Activated naive CD4-positive, alpha-beta T cell treated with anti-CD3 and anti-CD28 coated beads, Interleukin-2, amount 10 ng/mL, durations not matched to agents 7 days and 5 days (primary cell): ENCODE data around the gene PCED1A.
A peak's percentile ranks its signal among the peaks of the same experiment; 100 is the strongest.

ENCODE experiments used
- CTCF ChIA-PET: fragments of 350-600 bp; sonication (Branson Sonifier 250); formaldehyde crosslinking; loops from one replicate; lab custom pipeline; 2021; ENCODE audit warnings: antibody characterized with exemption; lab: Charles Lee
- DNase-seq: peaks from one replicate; pipeline ENCODE4 v3.0.0-alpha.2; 2020
- H3K27ac Mint-ChIP-seq: one replicate; pipeline ENCODE4 v1.8.0; 2021; ENCODE audit warnings: mild to moderate bottlenecking, moderate library complexity, mixed read lengths
- H3K27me3 Mint-ChIP-seq: one replicate; pipeline ENCODE4 v1.8.0; 2021; ENCODE audit warnings: mild to moderate bottlenecking, mixed read lengths
- H3K36me3 Mint-ChIP-seq: one replicate; pipeline ENCODE4 v1.8.0; 2021; ENCODE audit warnings: mixed read lengths
- H3K4me1 Mint-ChIP-seq: one replicate; pipeline ENCODE4 v1.8.0; 2021; ENCODE audit warnings: mixed read lengths
- H3K4me3 Mint-ChIP-seq: one replicate; pipeline ENCODE4 v1.8.0; 2021; ENCODE audit warnings: mild to moderate bottlenecking, moderate library complexity, mixed read lengths
- H3K9me3 Mint-ChIP-seq: one replicate; pipeline ENCODE4 v1.8.0; 2021; ENCODE audit warnings: mixed read lengths

PCED1A gene

GRCh38 chr20:2840138-2840966 lies at the start of gene PCED1A, which contains the start of gene VPS16:
Gene PCED1A (minus strand): TSS chr20:2840655. CDS start chr20:2839912, 743 bp downstream.
Gene VPS16 (plus strand): TSS chr20:2840745. CDS start chr20:2840775, 30 bp downstream.
- CTCF ChIA-PET: interaction anchor here (1.6 kb wide), 1 partner anchor 152 kb away, joined by 7 read pairs; no protein-coding TSS in a partner anchor
- Mint-ChIP-seq H3K27ac (peak within 1 kb of the TSS; percentile 83), H3K9me3 (no peaks in the 10 kb centered on the region), H3K4me1 (peaks cover 26% of the 10 kb centered on the region), H3K4me3 (peak within 1 kb of the TSS; percentile 76), H3K27me3 (no peaks in the 10 kb centered on the region), H3K36me3 (peaks cover 15% of the 10 kb centered on the region)
- DNase-seq: peak; percentile 92

DNA sequence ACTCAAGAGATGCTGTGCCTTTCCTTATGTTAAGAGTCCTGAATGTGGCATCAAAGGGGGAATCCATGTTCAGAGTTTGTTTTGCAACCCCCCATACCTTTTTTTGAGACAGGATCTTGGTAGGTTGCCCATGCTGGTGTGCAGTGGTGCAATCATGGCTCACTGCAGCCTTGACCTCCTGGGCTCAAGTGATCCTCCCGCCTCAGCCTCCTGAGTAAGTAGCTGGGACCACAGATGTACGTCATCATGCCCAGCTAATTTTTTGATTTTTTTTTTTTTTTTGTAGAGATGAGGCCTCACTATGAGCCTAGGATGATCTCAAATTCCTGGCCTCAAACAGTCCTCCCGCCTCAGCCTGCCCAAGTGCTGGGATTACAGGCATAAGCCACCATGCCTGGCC lies 49.3 kb upstream of the PCED1A start:
- peaks cover 26% of the 10 kb centered on the region for H3K36me3 Mint-ChIP-seq
- no peak overlapping the region for H3K4me3 Mint-ChIP-seq
- peaks cover 29% of the 10 kb centered on the region for H3K4me1 Mint-ChIP-seq
- DNase-seq: no peak
- CTCF ChIA-PET: no interaction called here
- H3K9me3 Mint-ChIP-seq: peaks cover 3% of the 10 kb centered on the region
- no peak overlapping the region for H3K27ac Mint-ChIP-seq
- no peaks in the 10 kb centered on the region for H3K27me3 Mint-ChIP-seq

- CTCF ChIA-PET: no interaction called here
Measured at GRCh38 chr20:2889209-2889608, 48.8 kb upstream of the PCED1A start.

DNA sequence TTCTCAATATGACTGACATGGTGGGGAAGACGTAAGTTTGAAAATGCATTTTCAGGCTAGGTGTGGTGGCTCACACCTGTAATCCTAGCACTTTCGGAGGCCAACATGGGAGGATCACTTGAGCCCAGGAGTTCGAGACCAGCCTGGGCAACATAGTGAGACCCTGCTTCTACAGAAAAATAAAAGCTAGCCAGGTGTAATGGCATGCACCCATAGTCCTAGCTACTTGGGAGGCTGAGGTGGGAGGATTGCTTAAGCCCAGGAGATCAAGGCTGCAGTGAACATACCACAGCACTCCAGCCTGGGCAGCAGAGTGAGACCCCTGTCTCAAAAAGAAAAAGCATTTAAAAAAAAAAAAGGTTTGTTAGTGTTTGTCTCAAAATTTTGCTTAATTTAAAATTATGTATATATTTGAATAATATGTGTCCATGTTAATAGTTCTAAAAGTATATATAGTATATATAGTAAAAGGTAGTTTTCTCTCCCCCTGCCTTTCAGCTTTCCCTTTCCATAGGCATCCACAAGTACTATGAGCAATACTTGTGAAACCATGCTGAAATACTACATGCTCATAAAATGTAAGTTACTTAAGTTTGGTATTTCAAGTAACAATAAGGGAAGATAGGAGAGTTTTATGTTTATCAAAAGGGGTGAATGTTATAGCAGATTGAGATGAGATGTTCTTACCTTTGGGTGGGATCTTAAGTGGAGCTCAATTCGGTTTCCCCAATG lies 47.9 kb upstream of the PCED1A start:
- Mint-ChIP-seq H3K27me3 (no peaks in the 10 kb centered on the region), H3K27ac (no peak overlapping the region), H3K4me3 (no peak overlapping the region), H3K9me3 (no peaks in the 10 kb centered on the region), H3K36me3 (peaks cover 24% of the 10 kb centered on the region), H3K4me1 (peaks cover 37% of the 10 kb centered on the region)
- no peak for DNase-seq
- CTCF ChIA-PET: no interaction called here

More at GRCh38 chr20:2889209-2889608, 48.8 kb upstream of the PCED1A start:
- Mint-ChIP-seq H3K36me3 (peaks cover 23% of the 10 kb centered on the region), H3K9me3 (peaks cover 1% of the 10 kb centered on the region), H3K27ac (no peak overlapping the region), H3K4me1 (peaks cover 33% of the 10 kb centered on the region), H3K4me3 (no peak overlapping the region), H3K27me3 (no peaks in the 10 kb centered on the region)
- no peak for DNase-seq

DNA sequence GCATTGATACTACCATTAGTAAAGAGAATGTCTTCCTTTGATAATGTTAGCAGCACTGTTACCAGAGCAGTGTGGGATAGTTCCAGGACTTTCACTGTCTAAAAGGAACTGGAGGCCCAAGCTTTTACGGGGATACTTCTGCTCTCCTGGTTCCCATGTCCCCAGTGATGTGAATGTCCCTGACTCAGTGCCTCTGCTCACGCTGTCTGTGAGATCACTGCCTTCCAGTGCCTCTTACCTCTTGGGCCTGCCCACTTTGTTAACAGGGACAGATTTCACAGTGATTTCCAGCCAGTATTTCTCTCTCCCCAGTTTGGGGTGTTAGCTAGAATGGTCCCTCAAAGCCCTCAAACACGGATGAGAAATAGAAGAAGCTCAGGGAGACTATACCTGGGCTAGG lies 47.3 kb upstream of the PCED1A start:
- CTCF ChIA-PET: no interaction called here
- Mint-ChIP-seq H3K36me3 (peaks cover 24% of the 10 kb centered on the region), H3K9me3 (no peaks in the 10 kb centered on the region), H3K27me3 (no peaks in the 10 kb centered on the region), H3K4me3 (no peak overlapping the region), H3K27ac (no peak overlapping the region), H3K4me1 (peaks cover 37% of the 10 kb centered on the region)
- DNase-seq: no peak

DNA sequence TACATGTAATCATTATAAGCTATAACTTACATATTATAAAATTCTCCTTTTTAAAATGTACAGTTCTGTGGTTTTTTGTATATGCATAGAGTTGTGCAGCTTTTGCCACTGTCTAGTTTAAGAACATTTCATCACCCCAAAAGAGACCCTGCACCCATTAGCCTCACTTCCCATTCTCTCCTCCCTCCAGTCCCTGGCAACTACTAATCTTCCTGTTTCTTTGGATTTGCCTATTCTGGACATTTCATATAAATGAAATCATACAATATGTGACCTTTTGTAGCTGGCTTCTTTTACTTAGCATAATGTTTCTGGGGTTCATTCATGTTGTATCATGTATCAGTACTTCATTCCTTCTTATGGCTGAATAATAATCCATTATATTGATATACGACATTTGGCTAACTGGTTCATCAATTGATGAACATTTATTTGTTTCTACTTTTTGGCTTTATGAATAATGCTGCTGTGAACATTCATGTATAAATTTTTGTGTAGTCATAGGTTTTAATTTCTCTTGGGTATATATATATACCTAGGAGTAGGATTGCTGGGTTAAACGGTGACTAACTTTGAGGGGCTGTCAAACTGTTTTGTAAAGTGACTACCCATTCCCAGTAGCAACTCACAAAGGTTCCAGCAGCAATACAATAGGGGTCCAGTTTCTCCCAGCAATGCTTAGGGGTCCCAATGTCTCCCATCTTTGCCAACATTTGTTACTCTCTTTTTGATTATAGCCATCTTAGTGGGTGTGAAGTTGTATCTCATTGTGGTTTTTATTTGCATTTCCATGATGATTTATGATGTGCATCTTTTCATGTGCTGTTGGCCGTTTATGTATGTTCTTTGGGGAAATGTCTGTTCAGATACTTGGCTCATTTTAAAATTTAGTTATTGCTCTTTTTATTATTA lies 43.5 kb upstream of the PCED1A start:
- no peak overlapping the region for H3K27ac Mint-ChIP-seq
- H3K4me1 Mint-ChIP-seq: peaks cover 26% of the 10 kb centered on the region
- H3K9me3 Mint-ChIP-seq: no peaks in the 10 kb centered on the region
- CTCF ChIA-PET: interaction anchor here (0.6 kb wide), 1 partner anchor 131 kb away, joined by 5 read pairs; no protein-coding TSS in a partner anchor
- DNase-seq: no peak
- H3K36me3 Mint-ChIP-seq: peaks cover 13% of the 10 kb centered on the region
- H3K27me3 Mint-ChIP-seq: no peaks in the 10 kb centered on the region
- H3K4me3 Mint-ChIP-seq: no peak overlapping the region

DNA sequence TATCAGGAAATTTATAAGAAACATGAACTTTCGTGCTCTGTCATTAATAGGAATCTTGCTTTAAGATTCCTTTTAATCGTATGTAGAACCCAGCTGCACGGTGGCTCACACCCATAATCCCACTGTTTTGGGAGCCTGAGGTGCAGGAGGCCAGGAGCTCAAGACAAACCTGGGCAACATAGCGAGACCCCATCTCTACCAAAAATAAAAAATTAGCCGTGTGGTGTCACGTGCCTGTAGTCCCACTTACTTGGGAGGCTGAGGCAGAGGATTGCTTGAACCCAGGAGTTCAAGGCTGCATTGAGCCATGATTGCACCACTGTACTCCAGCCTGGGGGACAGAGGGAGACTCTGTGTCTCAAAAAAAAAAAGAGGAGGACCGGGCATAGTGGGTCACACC lies 40.2 kb upstream of the PCED1A start:
- no peak overlapping the region for H3K4me3 Mint-ChIP-seq
- no peaks in the 10 kb centered on the region for H3K27me3 Mint-ChIP-seq
- CTCF ChIA-PET: no interaction called here
- no peak for DNase-seq
- H3K4me1 Mint-ChIP-seq: peaks cover 36% of the 10 kb centered on the region
- H3K9me3 Mint-ChIP-seq: no peaks in the 10 kb centered on the region
- H3K27ac Mint-ChIP-seq: no peak overlapping the region
- H3K36me3 Mint-ChIP-seq: peaks cover 26% of the 10 kb centered on the region

- Mint-ChIP-seq H3K4me3 (no peak overlapping the region), H3K9me3 (no peaks in the 10 kb centered on the region), H3K4me1 (peaks cover 39% of the 10 kb centered on the region), H3K36me3 (peaks cover 29% of the 10 kb centered on the region), H3K27ac (no peak overlapping the region), H3K27me3 (no peaks in the 10 kb centered on the region)
- CTCF ChIA-PET: interaction anchor here (0.6 kb wide), 1 partner anchor 469 kb away, joined by 3 read pairs; no protein-coding TSS in a partner anchor
- DNase-seq: no peak
Measured at GRCh38 chr20:2879146-2879545, 38.7 kb upstream of the PCED1A start.

DNA sequence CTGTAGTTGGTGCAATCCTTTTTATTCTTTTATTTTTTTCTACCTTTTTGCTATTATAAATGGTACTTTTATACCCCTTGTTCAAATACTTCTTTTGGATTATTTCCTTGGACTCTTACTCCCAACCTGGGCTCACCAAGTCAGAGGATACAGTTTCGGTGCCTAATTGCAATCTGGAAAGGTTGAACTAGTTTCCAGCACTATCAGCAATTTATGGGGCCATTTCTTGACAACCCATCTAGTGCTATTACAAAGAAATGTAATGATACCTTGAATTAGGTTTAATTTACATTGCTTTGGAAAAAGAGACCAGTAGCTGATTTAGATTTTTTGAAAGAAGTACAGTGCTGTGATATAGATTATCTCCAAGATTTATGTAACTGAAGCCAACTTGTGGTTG lies 38.1 kb upstream of the PCED1A start:
- no peak overlapping the region for H3K27ac Mint-ChIP-seq
- no peak for DNase-seq
- H3K36me3 Mint-ChIP-seq: peaks cover 29% of the 10 kb centered on the region
- CTCF ChIA-PET: no interaction called here
- H3K4me1 Mint-ChIP-seq: peaks cover 35% of the 10 kb centered on the region
- no peaks in the 10 kb centered on the region for H3K9me3 Mint-ChIP-seq
- no peaks in the 10 kb centered on the region for H3K27me3 Mint-ChIP-seq
- no peak overlapping the region for H3K4me3 Mint-ChIP-seq

DNA sequence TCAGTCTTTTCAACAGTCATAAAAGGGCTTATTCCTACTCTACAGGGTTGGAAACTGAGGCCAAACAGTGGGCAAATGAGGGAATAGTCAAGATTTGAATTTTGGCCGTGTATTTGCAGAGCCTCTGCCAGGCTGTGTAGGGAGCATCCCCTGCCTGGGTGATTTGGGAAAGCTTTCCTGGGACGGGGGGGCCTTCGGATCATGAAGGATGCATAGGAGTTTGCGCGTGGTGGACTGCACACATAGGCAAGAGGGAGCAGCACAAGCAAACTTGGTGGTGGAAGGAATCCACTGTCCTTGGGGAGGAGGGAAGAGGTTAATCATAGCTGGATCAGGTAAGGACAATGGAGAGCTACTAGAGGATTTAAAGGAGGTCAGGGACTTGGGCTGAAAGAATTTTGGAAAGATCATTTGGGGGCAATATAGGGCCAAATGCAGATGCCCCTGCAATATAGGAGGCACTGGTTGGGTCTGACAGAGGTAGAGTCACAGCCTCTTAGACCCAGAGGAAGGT lies 35.3 kb upstream of the PCED1A start:
- Mint-ChIP-seq H3K4me1 (peaks cover 53% of the 10 kb centered on the region), H3K27me3 (peaks cover 17% of the 10 kb centered on the region), H3K4me3 (peak overlapping the region; percentile 35), H3K27ac (no peak overlapping the region), H3K9me3 (no peaks in the 10 kb centered on the region), H3K36me3 (peaks cover 27% of the 10 kb centered on the region)
- no peak for DNase-seq
- CTCF ChIA-PET: interaction anchor here (0.7 kb wide), 1 partner anchor 53 kb away, joined by 3 read pairs; no protein-coding TSS in a partner anchor

DNA sequence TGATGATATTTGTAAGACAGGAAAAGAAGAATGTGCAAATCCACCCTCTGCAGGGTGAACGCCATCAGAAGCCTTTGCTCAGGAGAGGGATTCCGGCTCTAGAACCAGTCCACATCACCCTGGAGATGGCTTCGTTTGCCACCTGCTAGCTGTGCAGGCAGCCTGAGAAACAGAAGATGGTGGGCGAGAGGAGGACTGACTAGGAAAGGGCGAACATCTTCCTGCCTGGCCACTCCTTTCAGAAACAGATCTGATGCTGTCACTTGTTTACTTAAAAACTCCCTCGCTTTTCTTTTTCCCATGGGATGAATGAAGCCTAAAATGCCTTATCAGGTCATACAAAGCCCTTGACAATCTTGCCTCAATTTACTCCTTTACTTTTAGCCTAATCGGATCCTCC lies 34.0 kb upstream of the PCED1A start:
- CTCF ChIA-PET: no interaction called here
- peaks cover 26% of the 10 kb centered on the region for H3K36me3 Mint-ChIP-seq
- H3K4me3 Mint-ChIP-seq: peak overlapping the region; percentile 89
- peak; percentile 41 for DNase-seq
- H3K4me1 Mint-ChIP-seq: peaks cover 58% of the 10 kb centered on the region
- H3K9me3 Mint-ChIP-seq: no peaks in the 10 kb centered on the region
- H3K27ac Mint-ChIP-seq: peak overlapping the region; percentile 85
- H3K27me3 Mint-ChIP-seq: peaks cover 20% of the 10 kb centered on the region

- CTCF ChIA-PET: interaction anchor here (1.1 kb wide), 1 partner anchor 127 kb away, joined by 3 read pairs; no protein-coding TSS in a partner anchor
- Mint-ChIP-seq H3K36me3 (peaks cover 26% of the 10 kb centered on the region), H3K4me3 (peak overlapping the region; percentile 89), H3K27me3 (peaks cover 20% of the 10 kb centered on the region), H3K4me1 (peaks cover 55% of the 10 kb centered on the region), H3K9me3 (no peaks in the 10 kb centered on the region), H3K27ac (peak overlapping the region; percentile 85)
- peak; percentile 78 for DNase-seq
Measured at GRCh38 chr20:2873747-2874041, 33.2 kb upstream of the PCED1A start.

DNA sequence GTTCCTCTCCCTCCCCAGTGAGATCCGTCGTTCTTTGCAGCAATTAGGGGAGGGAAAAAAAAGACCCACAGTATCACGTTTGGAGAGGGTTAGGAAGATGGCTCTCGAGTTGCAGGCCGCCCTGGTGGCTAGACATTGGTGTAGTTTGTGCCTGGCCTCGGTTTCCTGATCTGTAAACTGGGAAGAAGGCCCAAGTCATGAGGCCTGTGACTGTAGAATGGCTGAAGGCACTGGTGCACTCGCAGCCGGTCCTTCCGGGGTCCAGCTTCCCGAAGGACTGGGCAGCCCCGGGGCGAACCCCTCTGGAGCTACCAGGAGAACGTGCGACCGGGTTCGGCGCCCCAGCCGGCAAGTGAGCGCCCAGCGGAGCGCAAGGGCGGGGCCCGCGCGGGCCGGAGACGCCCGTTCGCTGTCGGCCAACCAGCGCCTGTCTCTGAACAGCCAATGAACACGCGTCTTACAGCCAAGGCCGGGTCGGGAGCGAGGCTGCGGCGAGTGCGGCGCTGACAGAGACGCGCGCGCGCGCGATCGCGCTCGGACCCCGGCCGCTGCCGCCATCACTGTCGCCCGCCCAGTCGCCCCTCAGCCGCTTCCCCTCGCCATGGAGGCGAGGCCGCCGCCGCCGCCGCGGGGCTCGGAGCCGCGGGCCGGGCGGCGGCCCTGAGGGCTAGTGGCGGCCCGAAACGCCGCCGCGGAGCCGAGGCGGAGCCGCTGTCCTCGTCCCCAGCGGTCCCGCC lies 32.7 kb upstream of the PCED1A start, which contains the start of gene PTPRA:
PTPRA (plus strand) TSS at position 472 of the 737 bp plus-strand sequence. CDS start 90,797 bp downstream, outside the sequence.
- Mint-ChIP-seq H3K4me1 (peaks cover 52% of the 10 kb centered on the region), H3K4me3 (peak within 1 kb of the TSS; percentile 89), H3K36me3 (peaks cover 26% of the 10 kb centered on the region), H3K27ac (peak within 1 kb of the TSS; percentile 88), H3K27me3 (peaks cover 20% of the 10 kb centered on the region), H3K9me3 (no peaks in the 10 kb centered on the region)
- peak; percentile 95 for DNase-seq
- CTCF ChIA-PET: interaction anchor here (0.8 to 1.1 kb wide), 2 partner anchors 127 to 179 kb away, joined by 3 read pairs; no protein-coding TSS in a partner anchor
